HG02763 (cell line): ENCODE measurements around the gene GAB1.
A peak's percentile ranks its signal among the peaks of the same experiment; 100 is the strongest.

Experiments used
- ATAC-seq: cut with Tn5 transposase; IDR thresholded peaks from one replicate; pipeline ENCODE4 v1.9.1; 2021; ENCODE audit warnings: mild to moderate bottlenecking, moderate library complexity; ENCODE audit not compliant: unreplicated experiment

Gene GAB1

GRCh38 chr4:143407888-143408287 is 71.2 kb downstream of the GAB1 start:
- no peak for ATAC-seq

DNA sequence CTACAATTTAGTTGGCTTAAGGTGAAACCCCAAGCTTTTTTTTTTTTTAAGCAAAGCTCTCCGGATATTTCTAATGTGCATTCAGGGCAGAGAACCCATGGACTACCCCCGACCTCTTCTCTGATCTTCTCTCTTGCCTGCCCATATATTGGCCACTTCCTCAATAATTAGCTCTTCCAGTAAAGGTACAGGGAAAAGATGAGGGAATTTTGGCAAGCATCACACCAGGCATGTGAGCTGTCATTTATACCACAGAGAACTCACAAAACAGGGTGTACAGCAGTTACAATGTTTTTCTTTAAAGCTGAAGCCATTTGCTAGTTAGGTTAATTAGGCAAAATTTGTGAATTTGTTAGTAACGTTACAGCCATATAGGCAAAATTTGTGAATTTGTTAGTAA is 73.3 kb downstream of the GAB1 start:
- ATAC-seq = no peak

GRCh38 chr4:143411527-143412419 is 75.1 kb downstream of the GAB1 start:
- no peak for ATAC-seq

GRCh38 chr4:143412420-143412758 is 75.7 kb downstream of the GAB1 start:
- no peak for ATAC-seq

DNA sequence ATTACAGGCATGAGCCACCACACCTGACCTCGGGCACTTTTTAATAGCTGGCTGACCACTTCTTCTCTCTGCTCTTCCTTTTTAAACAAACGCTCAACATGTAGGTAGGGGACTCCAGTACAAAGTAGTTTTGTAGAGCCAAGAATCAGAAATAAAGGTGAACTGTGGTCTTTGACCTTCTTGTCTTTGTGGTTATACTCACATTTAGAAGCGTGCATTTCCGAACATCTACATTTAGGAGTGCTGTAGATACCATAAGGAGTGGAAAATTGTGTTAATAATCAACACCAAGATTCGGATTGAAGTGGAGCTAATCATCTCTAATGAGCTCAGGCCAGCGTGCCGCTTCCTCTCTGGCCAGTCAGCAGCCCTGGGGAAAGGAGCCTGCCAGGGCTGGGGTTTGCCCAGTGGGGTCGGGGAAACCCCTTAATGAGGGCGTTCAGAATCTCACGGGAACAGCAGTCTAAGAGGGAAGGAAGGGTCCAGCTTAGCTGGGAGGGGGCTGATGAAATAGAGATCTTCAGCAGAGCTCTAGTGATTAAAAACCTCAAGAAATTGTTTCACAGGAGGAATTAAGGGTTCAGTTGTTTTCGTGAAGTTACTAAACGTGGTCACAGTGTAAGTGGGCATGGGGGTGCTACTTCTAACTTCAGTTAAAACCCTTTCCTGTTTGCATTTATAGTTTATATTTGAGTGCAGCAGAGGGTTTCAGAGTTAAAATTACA is 81.2 kb downstream of the GAB1 start:
- peak; percentile 90 for ATAC-seq

DNA sequence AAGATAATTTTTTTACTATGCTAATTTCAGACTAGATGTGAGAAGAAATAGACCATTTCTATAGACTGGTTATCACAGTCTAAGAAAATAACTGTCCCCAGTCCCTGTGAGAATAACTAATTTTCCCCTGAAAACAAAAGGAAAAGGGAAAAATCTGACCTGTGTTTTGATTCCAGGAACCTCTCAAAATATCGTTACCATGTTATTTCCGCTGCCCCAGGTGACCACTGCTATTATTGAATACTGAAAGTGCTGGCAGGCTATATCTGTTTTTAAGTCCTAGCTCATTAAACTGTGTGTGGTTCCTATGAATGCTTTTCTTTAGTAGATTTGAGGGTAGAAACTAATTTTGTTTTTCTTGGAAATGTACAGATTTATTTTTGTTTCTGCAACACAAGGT is 83.6 kb downstream of the GAB1 start:
- no peak for ATAC-seq

DNA sequence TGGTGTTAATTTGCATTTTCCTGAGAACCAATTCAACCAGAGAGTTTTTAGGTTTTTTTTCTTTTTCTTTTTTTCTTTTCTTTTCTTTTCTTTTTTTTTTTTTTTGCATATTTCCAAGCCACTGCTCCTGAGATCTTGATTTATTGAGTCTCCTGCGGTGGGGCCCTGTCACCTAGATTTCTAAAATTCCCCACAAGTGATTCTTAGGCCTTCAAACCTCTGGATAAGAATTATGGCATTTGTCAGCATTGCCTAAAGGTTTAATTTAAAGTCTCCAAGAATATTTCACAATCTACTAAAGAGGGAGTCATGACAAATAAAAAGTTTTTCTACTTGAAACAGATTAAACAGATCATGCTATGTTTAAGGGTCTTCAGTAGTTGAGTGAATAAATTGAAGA is 84.9 kb downstream of the GAB1 start:
- ATAC-seq = no peak

- ATAC-seq = no peak
These were observed 87.6 kb downstream of the GAB1 start for GRCh38 chr4:143424276-143424675.

- ATAC-seq = no peak
These were observed 95.0 kb downstream of the GAB1 start for GRCh38 chr4:143431526-143432257.

- ATAC-seq = no peak
These were observed 95.5 kb downstream of the GAB1 start for GRCh38 chr4:143432258-143432591.

DNA sequence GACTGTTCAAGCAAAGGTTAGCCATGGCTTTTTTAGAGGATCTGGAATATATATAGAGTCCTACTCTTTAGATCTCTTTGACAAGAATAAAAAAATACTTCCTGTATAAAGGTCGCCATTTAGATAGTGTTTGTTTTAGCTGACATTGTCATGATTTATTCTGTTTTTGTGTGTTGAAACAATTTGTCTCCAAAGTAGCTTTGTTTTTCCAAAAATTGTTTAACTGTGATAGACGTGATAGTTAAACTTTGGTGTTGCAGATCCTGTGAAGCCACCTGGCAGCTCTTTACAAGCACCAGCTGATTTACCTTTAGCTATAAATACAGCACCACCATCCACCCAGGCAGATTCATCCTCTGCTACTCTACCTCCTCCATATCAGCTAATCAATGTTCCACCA is 96.6 kb downstream of the GAB1 start:
- no peak for ATAC-seq

DNA sequence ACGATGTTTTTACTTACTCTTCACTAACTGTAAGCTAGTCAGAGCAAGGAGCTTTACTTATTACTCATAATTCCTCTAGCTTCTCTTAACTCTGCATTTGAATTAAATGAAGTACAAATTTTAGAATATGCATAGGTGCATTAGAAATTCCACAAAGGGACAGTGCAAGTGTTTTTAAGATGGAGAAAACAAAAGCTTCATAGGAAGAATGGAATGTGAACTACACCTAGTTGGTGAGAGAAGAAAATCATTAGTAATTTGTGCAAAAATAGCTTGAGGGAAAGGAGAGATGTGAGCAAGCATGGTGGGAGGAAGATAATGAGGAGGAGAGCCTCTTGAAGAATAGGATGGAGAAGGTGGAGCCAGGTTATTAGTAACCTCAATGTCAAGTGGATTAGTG is 99.3 kb downstream of the GAB1 start:
- ATAC-seq = no peak

DNA sequence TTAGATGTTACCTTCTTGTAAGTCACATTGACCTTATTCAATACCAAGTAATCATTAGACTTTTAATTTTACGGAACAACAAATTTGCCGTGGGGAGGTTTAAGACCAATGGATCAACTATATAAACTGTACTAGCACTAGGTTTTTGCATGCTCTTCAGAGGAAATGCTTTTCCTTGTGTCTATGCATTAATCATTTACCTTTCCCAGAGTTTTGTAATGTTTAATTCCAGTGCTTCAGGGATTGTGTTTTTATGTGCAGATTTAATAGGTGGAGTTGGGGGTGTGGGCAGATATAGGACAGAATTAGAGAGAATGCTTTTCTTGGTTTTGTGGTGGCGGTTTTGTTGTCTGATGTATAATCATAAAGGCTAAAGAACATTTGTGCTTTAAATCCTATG is 100.8 kb downstream of the GAB1 start:
- ATAC-seq = no peak

- ATAC-seq = no peak
These were observed 101.3 kb downstream of the GAB1 start for GRCh38 chr4:143437937-143438336.

DNA sequence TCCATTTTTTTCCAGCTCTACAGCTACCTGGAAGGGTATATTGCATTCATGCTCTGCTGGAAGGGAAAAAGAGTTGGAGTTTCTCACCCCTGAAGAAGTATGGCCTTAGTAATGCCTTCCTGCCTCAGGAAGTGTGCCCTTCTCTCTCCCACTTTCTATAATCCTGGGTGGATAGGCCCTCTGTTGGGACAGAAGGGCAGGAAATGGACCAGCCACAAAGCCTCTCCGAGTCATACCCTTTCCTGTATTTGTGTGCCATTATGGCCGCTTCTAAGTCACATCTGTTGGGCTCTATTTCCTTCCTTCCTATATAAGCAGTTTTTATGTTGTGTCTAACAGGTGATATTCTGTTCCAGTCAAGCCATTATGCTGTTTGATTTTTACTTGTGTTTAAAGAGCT is 102.0 kb downstream of the GAB1 start:
- no peak for ATAC-seq

DNA sequence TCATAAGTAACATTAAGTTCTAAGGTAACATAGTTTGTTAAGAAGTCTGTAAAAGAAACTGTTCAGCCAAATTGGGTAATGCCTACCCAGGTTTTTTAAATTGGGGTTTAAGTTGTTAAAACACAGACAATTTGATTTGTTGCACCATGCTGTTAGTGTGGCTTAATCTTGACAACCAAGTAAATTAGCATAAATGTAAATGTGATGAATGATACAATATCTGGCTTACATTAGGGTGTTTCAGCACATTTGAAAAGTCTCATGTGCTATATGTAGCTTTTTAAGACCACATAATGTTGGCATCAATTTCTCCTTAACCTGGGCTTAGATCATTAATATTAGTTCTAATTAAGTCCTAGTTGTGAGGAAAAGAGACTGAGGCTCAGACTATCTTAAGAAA is 104.4 kb downstream of the GAB1 start:
- ATAC-seq = no peak

GRCh38 chr4:143441678-143442077 is 105.0 kb downstream of the GAB1 start:
- no peak for ATAC-seq

- no peak for ATAC-seq
These were observed 107.1 kb downstream of the GAB1 start for GRCh38 chr4:143443728-143444127.

DNA sequence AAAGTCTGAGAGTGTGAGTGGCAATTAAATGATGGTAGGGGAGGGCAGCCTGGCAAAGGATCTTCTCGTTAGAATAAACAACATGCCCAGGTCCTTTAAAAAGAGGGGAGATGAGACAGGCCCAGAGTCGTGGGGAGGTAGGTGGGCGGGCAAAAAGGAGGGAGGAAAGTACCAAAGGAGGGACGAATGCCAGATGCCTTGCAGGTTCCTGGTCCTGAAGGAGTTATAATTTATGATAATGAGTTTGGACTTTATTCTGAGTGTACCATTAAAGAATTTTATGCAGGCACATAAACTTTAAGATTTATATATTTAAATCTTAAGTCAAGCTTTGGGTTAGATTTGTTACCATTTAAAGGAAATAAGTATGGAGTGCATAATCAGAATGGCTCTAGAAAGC is 114.5 kb downstream of the GAB1 start:
- ATAC-seq = no peak

DNA sequence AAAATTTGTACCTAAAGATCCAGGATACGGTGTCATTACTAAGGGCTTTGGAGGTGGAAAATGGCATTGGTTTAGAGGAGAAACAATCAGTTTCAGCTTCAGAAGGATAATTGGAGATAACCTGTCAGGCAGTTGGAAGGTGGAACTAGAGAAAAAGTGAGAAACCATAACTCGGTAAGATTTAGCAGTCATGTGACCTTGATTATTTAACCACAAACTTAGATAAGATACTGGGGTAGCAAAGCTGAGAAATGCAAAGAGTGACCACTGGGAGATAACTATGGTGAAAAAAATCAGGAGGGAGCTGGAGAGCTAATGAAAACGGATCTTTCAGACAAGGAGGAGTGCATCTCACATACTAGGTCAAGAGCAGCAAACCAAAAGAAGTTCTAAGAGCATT is 118.5 kb downstream of the GAB1 start:
- no peak for ATAC-seq

- no peak for ATAC-seq
These were observed 122.3 kb downstream of the GAB1 start for GRCh38 chr4:143458966-143459365.
